ENCODE measurements around the gene MED12L.
A peak's percentile ranks its signal among the peaks of the same experiment; 100 is the strongest.

The MED12L gene

GRCh38 chr3:151328298-151328995, 243.0 kb downstream of the MED12L start:
- peak; percentile 17 for DNase-seq (ENCODE audit: low read depth)

- no peak for DNase-seq (ENCODE audit: low read depth)
Observed at GRCh38 chr3:151329363-151329762, 243.9 kb downstream of the MED12L start, which contains the start of gene P2RY13. TSS of gene P2RY13 (minus strand) at chr3:151329549. CDS start at chr3:151329528, 21 bp downstream.

GRCh38 chr3:151330379-151330778, 244.9 kb downstream of the MED12L start:
- DNase-seq (ENCODE audit: low read depth) = no peak

- no peak for DNase-seq (ENCODE audit: low read depth)
Observed at GRCh38 chr3:151330899-151331298, 245.4 kb downstream of the MED12L start.

- DNase-seq (ENCODE audit: low read depth) = no peak
Observed at GRCh38 chr3:151331696-151332095, 246.2 kb downstream of the MED12L start.

GRCh38 chr3:151345859-151346258, 260.4 kb downstream of the MED12L start:
- DNase-seq (ENCODE audit: low read depth) = no peak

GRCh38 chr3:151346292-151346691, 260.8 kb downstream of the MED12L start:
- DNase-seq (ENCODE audit: low read depth) = no peak

- DNase-seq (ENCODE audit: low read depth) = no peak
Observed at GRCh38 chr3:151347432-151347831, 262.0 kb downstream of the MED12L start.

GRCh38 chr3:151350656-151351055, 265.2 kb downstream of the MED12L start:
- DNase-seq (ENCODE audit: low read depth) = no peak

- DNase-seq (ENCODE audit: low read depth) = no peak
Observed at GRCh38 chr3:151351219-151351618, 265.8 kb downstream of the MED12L start.

- no peak for DNase-seq (ENCODE audit: low read depth)
Observed at GRCh38 chr3:151351648-151352047, 266.2 kb downstream of the MED12L start.

GRCh38 chr3:151356794-151357462, 271.5 kb downstream of the MED12L start:
- DNase-seq (ENCODE audit: low read depth) = no peak

- no peak for DNase-seq (ENCODE audit: low read depth)
Observed at GRCh38 chr3:151357463-151357850, 272.0 kb downstream of the MED12L start.

GRCh38 chr3:151362751-151363174, 277.3 kb downstream of the MED12L start:
- DNase-seq (ENCODE audit: low read depth) = no peak

GRCh38 chr3:151366993-151367392, 281.5 kb downstream of the MED12L start:
- no peak for DNase-seq (ENCODE audit: low read depth)

- no peak for DNase-seq (ENCODE audit: low read depth)
Observed at GRCh38 chr3:151367448-151367847, 282.0 kb downstream of the MED12L start.

GRCh38 chr3:151371526-151371925, 286.1 kb downstream of the MED12L start:
- DNase-seq (ENCODE audit: low read depth) = no peak

- no peak for DNase-seq (ENCODE audit: low read depth)
Observed at GRCh38 chr3:151372063-151372820, 286.8 kb downstream of the MED12L start.

- DNase-seq (ENCODE audit: low read depth) = no peak
Observed at GRCh38 chr3:151377768-151378385, 292.4 kb downstream of the MED12L start.

- no peak for DNase-seq (ENCODE audit: low read depth)
Observed at GRCh38 chr3:151379083-151379734, 293.7 kb downstream of the MED12L start.

- DNase-seq (ENCODE audit: low read depth) = no peak
Observed at GRCh38 chr3:151382671-151383070, 297.2 kb downstream of the MED12L start.

GRCh38 chr3:151383111-151383510, 297.6 kb downstream of the MED12L start:
- no peak for DNase-seq (ENCODE audit: low read depth)
